IMR-90 (cell line): ENCODE data around the gene ANXA4. TPM values are rescaled to one million over a fixed set of nuclear protein-coding genes. Genes with fewer than 3 reads are reported as not detected.

Source experiments
- ATAC-seq: fragments of 200-7000 bp; cut with Tn5 transposase; 2 replicates; pipeline ENCODE4 v1.9.1; 2020; ENCODE audit warnings: low read depth, mild to moderate bottlenecking, moderate library complexity
- BruUV-seq: library from RNA; stranded (reverse); fragments of 400-500 nt; replicated peaks from 2 replicates; lab custom pipeline; 2021; lab: Mats Ljungman, UMichigan
- CTCF ChIA-PET: fragments of 300-600 bp; formaldehyde crosslinking; extraction: SDS; loops from one replicate; lab custom pipeline; 2021; ENCODE audit warnings: antibody characterized with exemption; lab: Yijun Ruan, JAX
- POLR2A ChIA-PET: fragments of 300-600 bp; sonication (Branson Sonifier 250); formaldehyde crosslinking; loops from one replicate; lab custom pipeline; 2022; ENCODE audit warnings: antibody characterized with exemption; ENCODE audit not compliant: unreplicated experiment; lab: Charles Lee
- DNase-seq: peaks from one replicate; pipeline ENCODE4 v3.0.0; 2013
- H2AFZ ChIP-seq: replicated peaks from 2 replicates; pipeline ENCODE3; 2013; ENCODE audit warnings: low read length, mild to moderate bottlenecking; ENCODE audit not compliant: poor library complexity
- H2AK5ac ChIP-seq: 2 replicates; pipeline ENCODE4 v1.6.1; 2013; ENCODE audit warnings: low read depth, low read length, inconsistent platforms
- H2AK9ac ChIP-seq: replicated peaks from 2 replicates; pipeline ENCODE3; 2013; ENCODE audit warnings: mild to moderate bottlenecking, low read depth, low read length, moderate library complexity; ENCODE audit not compliant: poor library complexity
- H2BK120ac ChIP-seq: 2 replicates; pipeline ENCODE4 v1.6.1; 2013; ENCODE audit warnings: low read depth, low read length, inconsistent platforms
- H2BK15ac ChIP-seq: 3 replicates; pipeline ENCODE4 v1.6.1; 2013; ENCODE audit warnings: low read depth, low read length, inconsistent platforms
- H2BK20ac ChIP-seq: 2 replicates; pipeline ENCODE4 v1.6.1; 2013; ENCODE audit warnings: low read depth, mild to moderate bottlenecking, inconsistent platforms, low read length, moderate library complexity
- H2BK5ac ChIP-seq: 2 replicates; pipeline ENCODE4 v1.6.1; 2013; ENCODE audit warnings: mild to moderate bottlenecking, low read depth, low read length, inconsistent platforms; ENCODE audit not compliant: poor library complexity, severe bottlenecking
- H3K14ac ChIP-seq: replicated peaks from 2 replicates; pipeline ENCODE4 v1.6.1; 2013; ENCODE audit warnings: low read depth, low read length, inconsistent platforms
- H3K18ac ChIP-seq: 2 replicates; pipeline ENCODE4 v1.6.1; 2013; ENCODE audit warnings: low read depth, low read length, control low read depth
- H3K23ac ChIP-seq: 2 replicates; pipeline ENCODE4 v1.6.1; 2013; ENCODE audit warnings: low read depth, low read length, inconsistent platforms
- H3K27ac ChIP-seq: 2 replicates; pipeline ENCODE4 v1.5.1; 2013; ENCODE audit warnings: mild to moderate bottlenecking, control low read depth, low read length; ENCODE audit not compliant: insufficient read depth
- H3K27me3 ChIP-seq: 2 replicates; pipeline ENCODE4 v1.6.1; 2013; ENCODE audit warnings: low read length; ENCODE audit not compliant: control insufficient read depth, insufficient read depth
- H3K36me3 ChIP-seq: 2 replicates; pipeline ENCODE4 v1.6.1; 2013; ENCODE audit warnings: low read length, mixed read lengths; ENCODE audit not compliant: control insufficient read depth, insufficient read depth
- H3K4ac ChIP-seq: 2 replicates; pipeline ENCODE4 v1.6.1; 2013; ENCODE audit warnings: low read depth, low read length, inconsistent platforms
- H3K4me1 ChIP-seq: 2 replicates; pipeline ENCODE4 v1.6.1; 2013; ENCODE audit warnings: low read length, mixed read lengths; ENCODE audit not compliant: control insufficient read depth, insufficient read depth
- H3K4me2 ChIP-seq: 2 replicates; pipeline ENCODE4 v1.6.1; 2013; ENCODE audit warnings: low read depth, mild to moderate bottlenecking, control low read depth, low read length, moderate library complexity
- H3K4me3 ChIP-seq: 2 replicates; pipeline ENCODE4 v1.5.1; 2013; ENCODE audit warnings: low read depth, mild to moderate bottlenecking, control low read depth, low read length, moderate library complexity; ENCODE audit not compliant: insufficient read depth
- H3K56ac ChIP-seq: 2 replicates; pipeline ENCODE4 v1.6.1; 2013; ENCODE audit warnings: low read length, inconsistent platforms; ENCODE audit not compliant: insufficient read depth; ENCODE audit errors: extremely low read depth
- H3K79me1 ChIP-seq, 2 experiments: 2 replicates each; pipeline ENCODE4 v1.6.1; 2013; ENCODE audit warnings: low read length in 2 of 2, inconsistent platforms in 1 of 2, low read depth in 1 of 2
- H3K9ac ChIP-seq: 2 replicates; pipeline ENCODE4 v1.6.1; 2013; ENCODE audit warnings: low read depth, low read length, control low read depth
- H3K9me1 ChIP-seq: 2 replicates; pipeline ENCODE4 v1.6.1; 2013; ENCODE audit warnings: low read length, inconsistent platforms; ENCODE audit not compliant: insufficient read depth
- H3K9me3 ChIP-seq: 2 replicates; pipeline ENCODE4 v1.6.1; 2013; ENCODE audit warnings: low read length; ENCODE audit not compliant: control insufficient read depth, insufficient read depth
- H4K20me1 ChIP-seq: 2 replicates; pipeline ENCODE4 v1.6.1; 2013; ENCODE audit warnings: low read length, inconsistent platforms; ENCODE audit not compliant: insufficient read depth
- H4K5ac ChIP-seq: 2 replicates; pipeline ENCODE4 v1.6.1; 2013; ENCODE audit warnings: mild to moderate bottlenecking, low read depth, low read length, control low read depth
- H4K8ac ChIP-seq, 2 experiments: 2 replicates each; pipeline ENCODE4 v1.6.1; 2013; ENCODE audit warnings: low read depth in 2 of 2, low read length in 2 of 2, control low read depth in 1 of 2, inconsistent platforms in 1 of 2
- H4K91ac ChIP-seq: 2 replicates; pipeline ENCODE4 v1.6.1; 2013; ENCODE audit warnings: low read depth, low read length, inconsistent platforms; ENCODE audit not compliant: insufficient read depth
- BHLHE40 ChIP-seq: fragments of 150-350 bp; IDR thresholded peaks from 2 replicates; pipeline ENCODE4 v1.6.1; 2016; ENCODE audit warnings: mild to moderate bottlenecking, low read depth, low read length
- CEBPB ChIP-seq: IDR thresholded peaks from 2 replicates; pipeline ENCODE4 v1.6.1; 2012; ENCODE audit warnings: low read depth, low read length, improper control_type of control experiment
- CHD1 ChIP-seq: IDR thresholded peaks from 2 replicates; pipeline ENCODE4 v1.6.1; 2012; ENCODE audit warnings: low read depth, low read length, improper control_type of control experiment
- FOS ChIP-seq: fragments of 150-350 bp; IDR thresholded peaks from 2 replicates; pipeline ENCODE4 v1.6.1; 2016; ENCODE audit warnings: low read depth, low read length
- MAFK ChIP-seq: IDR thresholded peaks from 2 replicates; pipeline ENCODE4 v1.6.1; 2012; ENCODE audit warnings: low read depth, low read length, improper control_type of control experiment
- MAZ ChIP-seq: IDR thresholded peaks from 2 replicates; pipeline ENCODE4 v1.6.1; 2012; ENCODE audit warnings: low read depth, mild to moderate bottlenecking, low read length, improper control_type of control experiment, moderate library complexity, borderline replicate concordance
- MXI1 ChIP-seq: IDR thresholded peaks from 2 replicates; pipeline ENCODE4 v1.6.1; 2012; ENCODE audit warnings: low read depth, mild to moderate bottlenecking, low read length, moderate library complexity, borderline replicate concordance
- POLR2A ChIP-seq: IDR thresholded peaks from 2 replicates; pipeline ENCODE4 v1.6.1; 2012; ENCODE audit warnings: mild to moderate bottlenecking, low read depth, low read length
- RAD21 ChIP-seq: IDR thresholded peaks from 2 replicates; pipeline ENCODE4 v1.6.1; 2012; ENCODE audit warnings: low read length, improper control_type of control experiment
- RCOR1 ChIP-seq: IDR thresholded peaks from 2 replicates; pipeline ENCODE4 v1.6.1; 2012; ENCODE audit warnings: mild to moderate bottlenecking, low read length, improper control_type of control experiment; ENCODE audit not compliant: insufficient replicate concordance
- RFX5 ChIP-seq: IDR thresholded peaks from 2 replicates; pipeline ENCODE4 v1.8.0; 2012; ENCODE audit warnings: low read depth, mild to moderate bottlenecking, low read length, moderate library complexity
- SMC3 ChIP-seq: fragments of 150-350 bp; IDR thresholded peaks from 2 replicates; pipeline ENCODE4 v1.6.1; 2016; ENCODE audit warnings: low read depth, mild to moderate bottlenecking, antibody characterized with exemption, low read length, moderate library complexity
- WGBS, 2 experiments: methylation state at CpG; one replicate each; pipeline versions ENCODE4 v1.1.5 to v1.1.7; 2013; ENCODE audit warnings: missing lambda C conversion rate in 2 of 2; ENCODE audit not compliant: insufficient read length in 1 of 2; ENCODE audit errors: extremely low coverage in 2 of 2; 5-methylcytosine and 5-hydroxymethylcytosine counted together
- dilution Hi-C: fragments of 300-500 bp; cut with HindIII; formaldehyde crosslinking; loops from one replicate; pipeline ENCODE4 v1.14.3; 2018; ENCODE audit warnings: low sequenced_read_pairs; ENCODE audit not compliant: unreplicated experiment
- in situ Hi-C: fragments of 300-500 bp; cut with MboI; formaldehyde crosslinking; loops from 3 replicates; pipeline ENCODE4 v1.14.3; 2019; ENCODE audit warnings: low sequenced_read_pairs, inconsistent platforms, mixed read lengths
- intact Hi-C: fragments of 100-400 bp; cut with micrococcal nuclease; formaldehyde crosslinking; loops from 2 replicates; pipeline ENCODE4 v1.10.0; 2022
- polyA plus RNA-seq, 3 experiments: library from polyadenylated mRNA; depleted of rRNA; stranded (reverse); fragments of >200 nt; gene quantifications; 2 replicates each; pipeline ENCODE4 v1.2.3, GENCODE V29; 2012; ENCODE audit warnings: low replicate concordance in 1 of 3
- total RNA-seq: library from RNA; depleted of rRNA; stranded (reverse); fragments of >200 nt; gene quantifications from 2 replicates; pipeline ENCODE4 v1.2.3, GENCODE V29; 2012
- TF ChIP-seq, protein P1 (sequence below): fragments of 150-350 bp; IDR thresholded peaks from 2 replicates; pipeline ENCODE4 v1.6.1; 2016; ENCODE audit warnings: low read depth, mild to moderate bottlenecking, low read length, moderate library complexity, borderline replicate concordance
- TF ChIP-seq, protein P2 (sequence below): conservative IDR thresholded peaks from 2 replicates; pipeline ENCODE4 v1.5.1; 2012; ENCODE audit warnings: mild to moderate bottlenecking, low read depth, low read length, improper control_type of control experiment
- TF ChIP-seq, protein P3 (sequence below): fragments of 150-350 bp; IDR thresholded peaks from 2 replicates; pipeline ENCODE4 v1.6.1; 2017; ENCODE audit warnings: mild to moderate bottlenecking, antibody characterized with exemption, low read length, low read depth

ANXA4 gene
- total and polyA plus RNA-seq, 2 of the 4 experiments (the other 2 are of a cell fraction), result 22.2 to 72.0 TPM

DNA sequence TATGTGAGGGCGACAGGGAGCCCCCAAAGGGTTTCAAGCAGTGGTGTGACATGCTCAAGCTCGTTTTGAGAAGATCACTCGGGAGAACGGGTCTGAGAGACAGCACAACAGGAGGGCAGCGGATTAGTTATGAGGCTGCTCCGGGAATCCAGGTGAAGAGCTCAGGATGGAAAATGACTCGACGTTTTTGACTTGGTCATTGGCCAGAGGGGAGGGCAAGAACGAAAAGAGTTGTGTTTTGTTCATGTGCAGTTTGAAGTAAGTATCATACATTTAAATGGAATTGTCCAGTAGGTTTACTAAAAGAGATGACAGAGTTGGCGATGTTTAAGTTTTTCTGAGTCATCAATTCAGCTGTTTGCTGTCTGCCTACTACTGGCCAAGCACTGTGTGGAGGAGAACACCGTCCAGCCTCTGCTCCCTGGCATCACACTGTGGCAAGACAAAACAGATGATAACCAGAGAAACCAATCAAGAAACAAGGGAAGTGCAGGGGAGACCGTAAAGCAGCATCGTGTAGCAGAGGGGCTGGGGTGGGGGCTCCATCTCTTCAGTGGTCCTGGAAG, 25.3 kb upstream of the ANXA4 start:
- dilution Hi-C loops (no loop called here), in situ Hi-C loops (no loop called here), intact Hi-C loops (loop anchor here (1.0 kb wide), 1 partner anchor 152 kb away; no protein-coding TSS in a partner anchor)
- no peak overlapping the region for H3K56ac ChIP-seq
- peak overlapping the region; percentile 11; the same call in 1 of the 2 replicates for H4K91ac ChIP-seq
- no peak overlapping the region for H3K4ac ChIP-seq
- peak; percentile 60 for ATAC-seq
- H2BK5ac ChIP-seq, result no peak overlapping the region
- peak overlapping the region; percentile 40; the same call in 1 of the 2 replicates for H2AK5ac ChIP-seq
- H3K23ac ChIP-seq, result no peak overlapping the region
- H3K18ac ChIP-seq, result no peak overlapping the region
- H3K9me3 ChIP-seq, result no peaks in the 10 kb centered on the region
- peak overlapping the region; percentile 52 for H2AK9ac ChIP-seq
- H3K9ac ChIP-seq, result no peak overlapping the region
- H3K9me1 ChIP-seq, result peaks cover 12% of the 10 kb centered on the region
- no peak overlapping the region for H2BK120ac ChIP-seq
- no peaks in the 10 kb centered on the region for H4K20me1 ChIP-seq
- 0 out of 4 replicates have a peak, but pooled peaks cover 0 to 5% of the 10 kb centered on the region in 2 experiments for H3K79me1 ChIP-seq
- no peak overlapping the region for H4K8ac ChIP-seq
- H2AFZ ChIP-seq, result peak overlapping the region; percentile 13
- no peaks in the 10 kb centered on the region for H3K36me3 ChIP-seq
- H3K4me1 ChIP-seq, result 0 out of 2 replicates have a peak, but pooled peaks cover 3% of the 10 kb centered on the region
- 44% methylated on average over 5 of the region's 13 CpGs; no CpG with 5 or more reads in 1 of the 2 experiments for WGBS, 2 experiments
- no TSS peak for BruUV-seq
- CTCF ChIA-PET, result no interaction called here
- H3K4me3 ChIP-seq, result no peak overlapping the region
- H3K27me3 ChIP-seq, result no peaks in the 10 kb centered on the region
- H2BK15ac ChIP-seq, result 0 out of 3 replicates have a peak overlapping the region, but pooled peaks have one; percentile 32
- H2BK20ac ChIP-seq, result 0 out of 2 replicates have a peak overlapping the region, but pooled peaks have one; percentile 5
- H3K27ac ChIP-seq, result no peak overlapping the region
- peak; percentile 71 for DNase-seq
- H3K14ac ChIP-seq, result no peak overlapping the region
- no peak overlapping the region for H4K5ac ChIP-seq
- H3K4me2 ChIP-seq, result no peak overlapping the region
- POLR2A ChIA-PET, result no interaction called here
- TF ChIP-seq CEBPB (no peak), FOS (peak; percentile 35; the same call in 1 of the 2 replicates), CHD1 (no peak), SMC3 (0 out of 2 replicates have a peak, but pooled peaks have one; percentile 13), BHLHE40 (no peak), MAFK (peak; percentile 60), POLR2A (no peak), MXI1 (no peak), RFX5 (no peak), RAD21 (peak; percentile 14), RCOR1 (no peak), MAZ (no peak)
- TF ChIP-seq, protein P1, sequence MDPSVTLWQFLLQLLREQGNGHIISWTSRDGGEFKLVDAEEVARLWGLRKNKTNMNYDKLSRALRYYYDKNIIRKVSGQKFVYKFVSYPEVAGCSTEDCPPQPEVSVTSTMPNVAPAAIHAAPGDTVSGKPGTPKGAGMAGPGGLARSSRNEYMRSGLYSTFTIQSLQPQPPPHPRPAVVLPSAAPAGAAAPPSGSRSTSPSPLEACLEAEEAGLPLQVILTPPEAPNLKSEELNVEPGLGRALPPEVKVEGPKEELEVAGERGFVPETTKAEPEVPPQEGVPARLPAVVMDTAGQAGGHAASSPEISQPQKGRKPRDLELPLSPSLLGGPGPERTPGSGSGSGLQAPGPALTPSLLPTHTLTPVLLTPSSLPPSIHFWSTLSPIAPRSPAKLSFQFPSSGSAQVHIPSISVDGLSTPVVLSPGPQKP, result no peak
- TF ChIP-seq, protein P2, sequence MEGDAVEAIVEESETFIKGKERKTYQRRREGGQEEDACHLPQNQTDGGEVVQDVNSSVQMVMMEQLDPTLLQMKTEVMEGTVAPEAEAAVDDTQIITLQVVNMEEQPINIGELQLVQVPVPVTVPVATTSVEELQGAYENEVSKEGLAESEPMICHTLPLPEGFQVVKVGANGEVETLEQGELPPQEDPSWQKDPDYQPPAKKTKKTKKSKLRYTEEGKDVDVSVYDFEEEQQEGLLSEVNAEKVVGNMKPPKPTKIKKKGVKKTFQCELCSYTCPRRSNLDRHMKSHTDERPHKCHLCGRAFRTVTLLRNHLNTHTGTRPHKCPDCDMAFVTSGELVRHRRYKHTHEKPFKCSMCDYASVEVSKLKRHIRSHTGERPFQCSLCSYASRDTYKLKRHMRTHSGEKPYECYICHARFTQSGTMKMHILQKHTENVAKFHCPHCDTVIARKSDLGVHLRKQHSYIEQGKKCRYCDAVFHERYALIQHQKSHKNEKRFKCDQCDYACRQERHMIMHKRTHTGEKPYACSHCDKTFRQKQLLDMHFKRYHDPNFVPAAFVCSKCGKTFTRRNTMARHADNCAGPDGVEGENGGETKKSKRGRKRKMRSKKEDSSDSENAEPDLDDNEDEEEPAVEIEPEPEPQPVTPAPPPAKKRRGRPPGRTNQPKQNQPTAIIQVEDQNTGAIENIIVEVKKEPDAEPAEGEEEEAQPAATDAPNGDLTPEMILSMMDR, result 0 out of 2 replicates have a peak, but pooled peaks have one; percentile 10
- TF ChIP-seq, protein P3, sequence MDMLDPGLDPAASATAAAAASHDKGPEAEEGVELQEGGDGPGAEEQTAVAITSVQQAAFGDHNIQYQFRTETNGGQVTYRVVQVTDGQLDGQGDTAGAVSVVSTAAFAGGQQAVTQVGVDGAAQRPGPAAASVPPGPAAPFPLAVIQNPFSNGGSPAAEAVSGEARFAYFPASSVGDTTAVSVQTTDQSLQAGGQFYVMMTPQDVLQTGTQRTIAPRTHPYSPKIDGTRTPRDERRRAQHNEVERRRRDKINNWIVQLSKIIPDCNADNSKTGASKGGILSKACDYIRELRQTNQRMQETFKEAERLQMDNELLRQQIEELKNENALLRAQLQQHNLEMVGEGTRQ, result no peak
